Activated T-helper 1 cell treated with anti-CD3 and anti-CD28 coated beads, Interleukin-12 subunit alpha, Interleukin-12 subunit beta, Interleukin-2, Interleukin-4 antibody, amounts not matched to agents 30 ng/mL and 10 ng/mL and 1 ng/mL, durations not matched to agents 14 hours and 24 hours and 36 hours (primary cell): Measurements from ENCODE around the gene MMP12. TPM values are rescaled to one million over a fixed set of nuclear protein-coding genes. Genes with fewer than 3 reads are reported as not detected.
A peak's percentile ranks its signal among the peaks of the same experiment; 100 is the strongest.
"Not testable (repeated sequence)": the region's sequence is repeated elsewhere in the genome, so short reads cannot be mapped to it uniquely, and the experiment has no call there.

ENCODE experiments used
- DNase-seq: peaks from one replicate; pipeline ENCODE4 v3.0.0; 2021; ENCODE audit warnings: low spot score
- H3K27ac Mint-ChIP-seq: one replicate; pipeline ENCODE4 v1.8.0; 2021; ENCODE audit warnings: mild to moderate bottlenecking, mixed read lengths
- H3K27me3 Mint-ChIP-seq: one replicate; pipeline ENCODE4 v1.8.0; 2022; ENCODE audit warnings: mild to moderate bottlenecking, moderate library complexity, mixed read lengths; ENCODE audit not compliant: insufficient read depth
- H3K36me3 Mint-ChIP-seq: one replicate; pipeline ENCODE4 v1.8.0; 2021; ENCODE audit warnings: low read depth, mixed read lengths
- H3K4me1 Mint-ChIP-seq: one replicate; pipeline ENCODE4 v1.8.0; 2021; ENCODE audit warnings: low read depth, mixed read lengths
- H3K4me3 Mint-ChIP-seq: one replicate; pipeline ENCODE4 v1.8.0; 2021; ENCODE audit warnings: mild to moderate bottlenecking, moderate library complexity, mixed read lengths
- H3K9me3 Mint-ChIP-seq: one replicate; pipeline ENCODE4 v1.8.0; 2021; ENCODE audit warnings: mixed read lengths
- intact Hi-C: fragments of 100-400 bp; cut with micrococcal nuclease; formaldehyde crosslinking; loops from one replicate; pipeline ENCODE4 v1.15.1; 2024
- total RNA-seq: library from RNA; stranded (reverse); gene quantifications from 2 replicates; pipeline ENCODE4 v1.2.3, GENCODE V29; 2022

Gene MMP12
- total RNA-seq, 1 donor from 2014 or later: 0.10 TPM

- no peak for DNase-seq
- peaks cover 11% of the 10 kb centered on the region for H3K4me1 Mint-ChIP-seq
- H3K4me3 Mint-ChIP-seq: no peak overlapping the region
- no peaks in the 10 kb centered on the region for H3K27me3 Mint-ChIP-seq
- intact Hi-C loops: no loop called here
- no peaks in the 10 kb centered on the region for H3K9me3 Mint-ChIP-seq
- H3K27ac Mint-ChIP-seq: peak overlapping the region; percentile 41
- no peaks in the 10 kb centered on the region for H3K36me3 Mint-ChIP-seq
Measured at GRCh38 chr11:102882389-102883024, 7.7 kb upstream of the MMP12 start.

GRCh38 chr11:102879801-102880200 is 5.0 kb upstream of the MMP12 start:
- no peak for DNase-seq
- Mint-ChIP-seq H3K27ac (no peak overlapping the region), H3K4me3 (no peak overlapping the region), H3K27me3 (no peaks in the 10 kb centered on the region), H3K9me3 (no peaks in the 10 kb centered on the region), H3K36me3 (no peaks in the 10 kb centered on the region), H3K4me1 (peaks cover 11% of the 10 kb centered on the region)
- intact Hi-C loops: no loop called here

- Mint-ChIP-seq H3K27me3 (no peaks in the 10 kb centered on the region), H3K4me3 (no peak overlapping the region), H3K27ac (no peak overlapping the region), H3K9me3 (no peaks in the 10 kb centered on the region), H3K36me3 (no peaks in the 10 kb centered on the region), H3K4me1 (peaks cover 11% of the 10 kb centered on the region)
- intact Hi-C loops: no loop called here
- DNase-seq: no peak
Measured at GRCh38 chr11:102878595-102878994, 3.8 kb upstream of the MMP12 start.

GRCh38 chr11:102869354-102869964 is 5.3 kb downstream of the MMP12 start:
- H3K4me3 Mint-ChIP-seq, H3K27ac Mint-ChIP-seq, H3K36me3 Mint-ChIP-seq, intact Hi-C loops, H3K4me1 Mint-ChIP-seq, H3K9me3 Mint-ChIP-seq, DNase-seq, H3K27me3 Mint-ChIP-seq: not testable (repeated sequence)

- Mint-ChIP-seq H3K9me3 (no peaks in the 10 kb centered on the region), H3K4me3 (no peak overlapping the region), H3K27me3 (peaks cover 8% of the 10 kb centered on the region), H3K27ac (no peak overlapping the region), H3K36me3 (no peaks in the 10 kb centered on the region), H3K4me1 (no peaks in the 10 kb centered on the region)
- DNase-seq: no peak
- intact Hi-C loops: no loop called here
Measured at GRCh38 chr11:102868339-102868738, 6.4 kb downstream of the MMP12 start.

GRCh38 chr11:102864724-102865123 is 10.1 kb downstream of the MMP12 start:
- no peak overlapping the region for H3K27ac Mint-ChIP-seq
- peaks cover 8% of the 10 kb centered on the region for H3K27me3 Mint-ChIP-seq
- no peaks in the 10 kb centered on the region for H3K36me3 Mint-ChIP-seq
- no peak for DNase-seq
- H3K9me3 Mint-ChIP-seq: no peaks in the 10 kb centered on the region
- no peaks in the 10 kb centered on the region for H3K4me1 Mint-ChIP-seq
- intact Hi-C loops: no loop called here
- H3K4me3 Mint-ChIP-seq: no peak overlapping the region

- no peak overlapping the region for H3K27ac Mint-ChIP-seq
- peaks cover 6% of the 10 kb centered on the region for H3K27me3 Mint-ChIP-seq
- intact Hi-C loops: no loop called here
- H3K4me3 Mint-ChIP-seq: no peak overlapping the region
- no peaks in the 10 kb centered on the region for H3K4me1 Mint-ChIP-seq
- DNase-seq: no peak
- H3K9me3 Mint-ChIP-seq: no peaks in the 10 kb centered on the region
- no peaks in the 10 kb centered on the region for H3K36me3 Mint-ChIP-seq
Measured at GRCh38 chr11:102853956-102854355, 20.8 kb downstream of the MMP12 start.

- intact Hi-C loops: no loop called here
- H3K4me1 Mint-ChIP-seq: no peaks in the 10 kb centered on the region
Measured at GRCh38 chr11:102853055-102853454, 21.7 kb downstream of the MMP12 start.

GRCh38 chr11:102850973-102851745 is 23.6 kb downstream of the MMP12 start:
- intact Hi-C loops: no loop called here
- Mint-ChIP-seq H3K4me1 (no peaks in the 10 kb centered on the region), H3K27ac (no peak overlapping the region), H3K36me3 (no peaks in the 10 kb centered on the region), H3K9me3 (no peaks in the 10 kb centered on the region), H3K4me3 (no peak overlapping the region), H3K27me3 (peaks cover 6% of the 10 kb centered on the region)
- DNase-seq: no peak

More at GRCh38 chr11:102853055-102853454, 21.7 kb downstream of the MMP12 start:
- Mint-ChIP-seq H3K9me3 (no peaks in the 10 kb centered on the region), H3K27ac (no peak overlapping the region), H3K27me3 (peaks cover 6% of the 10 kb centered on the region), H3K4me3 (no peak overlapping the region), H3K36me3 (no peaks in the 10 kb centered on the region)
- no peak for DNase-seq

- no peak overlapping the region for H3K27ac Mint-ChIP-seq
- no peaks in the 10 kb centered on the region for H3K9me3 Mint-ChIP-seq
- intact Hi-C loops: no loop called here
- no peak overlapping the region for H3K4me3 Mint-ChIP-seq
- no peak for DNase-seq
- peaks cover 8% of the 10 kb centered on the region for H3K27me3 Mint-ChIP-seq
- H3K4me1 Mint-ChIP-seq: no peaks in the 10 kb centered on the region
- no peaks in the 10 kb centered on the region for H3K36me3 Mint-ChIP-seq
Measured at GRCh38 chr11:102849311-102849710, 25.5 kb downstream of the MMP12 start.

- no peaks in the 10 kb centered on the region for H3K4me1 Mint-ChIP-seq
- intact Hi-C loops: no loop called here
- no peak overlapping the region for H3K27ac Mint-ChIP-seq
- H3K27me3 Mint-ChIP-seq: peaks cover 5% of the 10 kb centered on the region
- no peaks in the 10 kb centered on the region for H3K9me3 Mint-ChIP-seq
- H3K4me3 Mint-ChIP-seq: no peak overlapping the region
- DNase-seq: no peak
- no peaks in the 10 kb centered on the region for H3K36me3 Mint-ChIP-seq
Measured at GRCh38 chr11:102846292-102846691, 28.5 kb downstream of the MMP12 start.

GRCh38 chr11:102843489-102843888 is 31.3 kb downstream of the MMP12 start, which contains the start of gene MMP3:
Gene MMP3 (minus strand): TSS chr11:102843609. CDS start chr11:102843546, 63 bp downstream.
- Mint-ChIP-seq H3K36me3 (no peaks in the 10 kb centered on the region), H3K9me3 (no peaks in the 10 kb centered on the region), H3K27ac (no peak within 1 kb of the TSS), H3K4me3 (no peak within 1 kb of the TSS), H3K27me3 (peaks cover 5% of the 10 kb centered on the region), H3K4me1 (no peaks in the 10 kb centered on the region)
- intact Hi-C loops: no loop called here
- DNase-seq: no peak

- no peak overlapping the region for H3K4me3 Mint-ChIP-seq
- no peaks in the 10 kb centered on the region for H3K4me1 Mint-ChIP-seq
- no peak for DNase-seq
Measured at GRCh38 chr11:102842930-102843329, 31.9 kb downstream of the MMP12 start.

More at GRCh38 chr11:102842930-102843329, 31.9 kb downstream of the MMP12 start:
- no peaks in the 10 kb centered on the region for H3K36me3 Mint-ChIP-seq
- intact Hi-C loops: no loop called here
- H3K27ac Mint-ChIP-seq: no peak overlapping the region
- H3K27me3 Mint-ChIP-seq: peaks cover 5% of the 10 kb centered on the region
- H3K9me3 Mint-ChIP-seq: no peaks in the 10 kb centered on the region
